ENCODE measurements around the gene IGDCC3.

Gene IGDCC3

GRCh38 chr15:65318870-65319356 is 58.9 kb downstream of the IGDCC3 start:
- peak; percentile 37 for FAIRE-seq

- FAIRE-seq: peak; percentile 51
These were observed 65.3 kb downstream of the IGDCC3 start for GRCh38 chr15:65312400-65312916.

GRCh38 chr15:65311760-65312159 is 66.0 kb downstream of the IGDCC3 start:
- FAIRE-seq: no peak

GRCh38 chr15:65310431-65311137 is 67.2 kb downstream of the IGDCC3 start:
- no peak for FAIRE-seq

GRCh38 chr15:65309882-65310418 is 67.9 kb downstream of the IGDCC3 start:
- FAIRE-seq: no peak

- FAIRE-seq: no peak
These were observed 69.8 kb downstream of the IGDCC3 start for GRCh38 chr15:65307978-65308377.

- FAIRE-seq: no peak
These were observed 71.3 kb downstream of the IGDCC3 start for GRCh38 chr15:65306551-65306950.

- FAIRE-seq: no peak
These were observed 72.0 kb downstream of the IGDCC3 start for GRCh38 chr15:65305776-65306175.

GRCh38 chr15:65305150-65305758 is 72.5 kb downstream of the IGDCC3 start:
- no peak for FAIRE-seq

GRCh38 chr15:65304381-65305149 is 73.2 kb downstream of the IGDCC3 start, which contains the start of gene RNU5B-1:
Gene RNU5B-1, plus strand, starts transcription at chr15:65304677.
- peak; percentile 98 for FAIRE-seq

GRCh38 chr15:65303687-65304380 is 74.0 kb downstream of the IGDCC3 start:
- FAIRE-seq: no peak

GRCh38 chr15:65302061-65302460 is 75.7 kb downstream of the IGDCC3 start:
- FAIRE-seq: no peak

GRCh38 chr15:65300924-65301441 is 76.8 kb downstream of the IGDCC3 start:
- FAIRE-seq: no peak

GRCh38 chr15:65298731-65299130 is 79.1 kb downstream of the IGDCC3 start:
- FAIRE-seq: no peak

- FAIRE-seq: no peak
These were observed 84.8 kb downstream of the IGDCC3 start for GRCh38 chr15:65292938-65293518.

GRCh38 chr15:65290228-65290627 is 87.6 kb downstream of the IGDCC3 start:
- FAIRE-seq: no peak

- FAIRE-seq: no peak
These were observed 88.4 kb downstream of the IGDCC3 start for GRCh38 chr15:65289261-65289854.

- FAIRE-seq: no peak
These were observed 90.3 kb downstream of the IGDCC3 start for GRCh38 chr15:65287520-65287855.

- no peak for FAIRE-seq
These were observed 90.9 kb downstream of the IGDCC3 start, which contains the start of gene PARP16 for GRCh38 chr15:65286704-65287519. Gene PARP16, minus strand, starts transcription at chr15:65286883. Its CDS starts 457 bp downstream, at chr15:65286426.

- FAIRE-seq: no peak
These were observed 91.6 kb downstream of the IGDCC3 start for GRCh38 chr15:65286069-65286703.

Measured in endometrium (tissue), 2 donors.